ENCODE measurements around the gene RNF141.

RNF141 gene

GRCh38 chr11:10519630-10520029, 21.4 kb downstream of the RNF141 start:
- no peak for DNase-seq (ENCODE audit: extremely low read depth, low read depth)
- no peak for TF ChIP-seq CTCF (IDR thresholded peaks at IDR 0.05; ENCODE audit: low read depth, low read length, missing control alignments)

GRCh38 chr11:10518891-10519290, 22.1 kb downstream of the RNF141 start:
- no peak for DNase-seq (ENCODE audit: extremely low read depth, low read depth)
- no peak overlapping the region for H3K4me3 ChIP-seq (replicated peaks; ENCODE audit: low read depth, low read length)
- TF ChIP-seq CTCF (IDR thresholded peaks at IDR 0.05; ENCODE audit: low read depth, low read length, missing control alignments), result no peak

More at GRCh38 chr11:10519630-10520029, 21.4 kb downstream of the RNF141 start:
- H3K4me3 ChIP-seq (replicated peaks; ENCODE audit: low read depth, low read length), result no peak overlapping the region

GRCh38 chr11:10518123-10518522, 22.9 kb downstream of the RNF141 start:
- no peak for DNase-seq (ENCODE audit: extremely low read depth, low read depth)

GRCh38 chr11:10515418-10515817, 25.6 kb downstream of the RNF141 start:
- no peak overlapping the region for H3K4me3 ChIP-seq (replicated peaks; ENCODE audit: low read depth, low read length)
- no peak for DNase-seq (ENCODE audit: extremely low read depth, low read depth)
- TF ChIP-seq CTCF (IDR thresholded peaks at IDR 0.05; ENCODE audit: low read depth, low read length, missing control alignments), result no peak

More at GRCh38 chr11:10518123-10518522, 22.9 kb downstream of the RNF141 start:
- TF ChIP-seq CTCF (IDR thresholded peaks at IDR 0.05; ENCODE audit: low read depth, low read length, missing control alignments), result no peak
- no peak overlapping the region for H3K4me3 ChIP-seq (replicated peaks; ENCODE audit: low read depth, low read length)

- TF ChIP-seq CTCF (IDR thresholded peaks at IDR 0.05; ENCODE audit: low read depth, low read length, missing control alignments), result no peak
- no peak for DNase-seq (ENCODE audit: extremely low read depth, low read depth)
- H3K4me3 ChIP-seq (replicated peaks; ENCODE audit: low read depth, low read length), result no peak overlapping the region
Observed at GRCh38 chr11:10514709-10515108, 26.3 kb downstream of the RNF141 start.

- no peak for DNase-seq (ENCODE audit: extremely low read depth, low read depth)
- H3K4me3 ChIP-seq (replicated peaks; ENCODE audit: low read depth, low read length), result no peak overlapping the region
- no peak for TF ChIP-seq CTCF (IDR thresholded peaks at IDR 0.05; ENCODE audit: low read depth, low read length, missing control alignments)
Observed at GRCh38 chr11:10514202-10514601, 26.8 kb downstream of the RNF141 start.

GRCh38 chr11:10511181-10511621, 29.8 kb downstream of the RNF141 start:
- TF ChIP-seq CTCF (IDR thresholded peaks at IDR 0.05; ENCODE audit: low read depth, low read length, missing control alignments), result no peak
- no peak for DNase-seq (ENCODE audit: extremely low read depth, low read depth)
- H3K4me3 ChIP-seq (replicated peaks; ENCODE audit: low read depth, low read length), result no peak overlapping the region

All from HFF-Myc (cell line).